GM12878 (cell line): ENCODE measurements around the gene GLMP. TPM values are rescaled to one million over a fixed set of nuclear protein-coding genes. Genes with fewer than 3 reads are reported as not detected.
A peak's percentile ranks its signal among the peaks of the same experiment; 100 is the strongest.

Source experiments
- ATAC-seq: fragments of 200-7000 bp; cut with Tn5 transposase; 3 replicates; pipeline ENCODE4 v1.9.1; 2020; ENCODE audit warnings: mild to moderate bottlenecking, moderate library complexity
- BruUV-seq: library from RNA; stranded (reverse); fragments of 400-500 nt; replicated peaks from 2 replicates; lab custom pipeline; 2021; lab: Mats Ljungman, UMichigan
- CTCF ChIA-PET: fragments of 300-600 bp; sonication (Branson Sonifier 250); formaldehyde crosslinking; extraction: SDS; loops from one replicate; lab custom pipeline; 2021; ENCODE audit warnings: inconsistent platforms; lab: Yijun Ruan, JAX
- POLR2A ChIA-PET: fragments of 350-600 bp; formaldehyde crosslinking; extraction: SDS; loops from one replicate; lab custom pipeline; 2021; ENCODE audit warnings: inconsistent platforms; lab: Charles Lee
- RAD21 ChIA-PET: fragments of 300-600 bp; sonication (Branson Sonifier 250); formaldehyde crosslinking; loops from one replicate; lab custom pipeline; 2023; ENCODE audit warnings: antibody characterized with exemption; ENCODE audit not compliant: unreplicated experiment; lab: Charles Lee
- SMC1A ChIA-PET: fragments of 300-600 bp; sonication (Branson Sonifier 250); formaldehyde crosslinking; loops from one replicate; lab custom pipeline; 2023; ENCODE audit not compliant: unreplicated experiment, uncharacterized antibody; lab: Charles Lee
- DNase-seq: peaks from one replicate; pipeline ENCODE4 v3.0.0-alpha.2; 2011; ENCODE audit warnings: low read depth, low spot score
- FAIRE-seq: peaks from 3 replicates; lab custom pipeline; 2011; peaks lifted over from hg19 to GRCh38; lab: Jason Lieb, UNC
- H2AFZ ChIP-seq: 2 replicates; pipeline ENCODE4 v1.6.0; 2011; ENCODE audit warnings: low read depth, low read length, control low read depth; ENCODE audit not compliant: control insufficient read depth
- H3K27ac ChIP-seq: 2 replicates; pipeline ENCODE4 v1.5.1; 2011; ENCODE audit warnings: control low read depth; ENCODE audit not compliant: control insufficient read depth, insufficient read depth
- H3K27me3 ChIP-seq, 2 experiments: replicated peaks in 1 of 2; 2 replicates each; pipeline versions ENCODE4 v1.6.0 to v1.6.1; 2011; ENCODE audit warnings: low read length in 1 of 2; ENCODE audit not compliant: control insufficient read depth in 2 of 2, insufficient read depth in 2 of 2
- H3K36me3 ChIP-seq, 2 experiments: 2 replicates each; pipeline ENCODE4 v1.5.1; 2011; ENCODE audit warnings: low read length in 1 of 2; ENCODE audit not compliant: control insufficient read depth in 2 of 2, insufficient read depth in 2 of 2
- H3K4me1 ChIP-seq: 2 replicates; pipeline ENCODE4 v1.6.1; 2011; ENCODE audit warnings: mild to moderate bottlenecking, low read length, moderate library complexity, mixed read lengths; ENCODE audit not compliant: control insufficient read depth, insufficient read depth
- H3K4me2 ChIP-seq: 2 replicates; pipeline ENCODE4 v1.6.0; 2011; ENCODE audit warnings: control low read depth; ENCODE audit not compliant: control insufficient read depth, insufficient read depth
- H3K4me3 ChIP-seq: fragments of 200-600 bp; sonication (generic); 2 replicates; pipeline ENCODE4 v1.5.1; 2016
- H3K79me2 ChIP-seq: 2 replicates; pipeline ENCODE4 v1.6.0; 2011; ENCODE audit warnings: low read length; ENCODE audit not compliant: control insufficient read depth, insufficient read depth
- H3K9ac ChIP-seq: 2 replicates; pipeline ENCODE4 v1.8.0; 2011; ENCODE audit warnings: low read length, control low read depth, mixed read lengths; ENCODE audit not compliant: control insufficient read depth, insufficient read depth
- H3K9me3 ChIP-seq: replicated peaks from 3 replicates; pipeline ENCODE4 v1.5.1; 2011; ENCODE audit warnings: mild to moderate bottlenecking, low read length; ENCODE audit not compliant: control insufficient read depth, insufficient read depth
- H4K20me1 ChIP-seq: 2 replicates; pipeline ENCODE4 v1.6.0; 2011; ENCODE audit not compliant: control insufficient read depth, insufficient read depth
- ATF7 ChIP-seq: fragments of 450-650 bp; IDR thresholded peaks from 2 replicates; pipeline ENCODE4 v1.6.1; 2016; ENCODE audit warnings: low read depth, mild to moderate bottlenecking
- BHLHE40 ChIP-seq, 2 experiments: fragments of 450-650 bp in 1 of 2; IDR thresholded peaks; 2 replicates each; pipeline ENCODE4 v1.6.1; 2011 to 2017; ENCODE audit warnings: low read depth in 2 of 2, borderline replicate concordance in 1 of 2, improper control_type of control experiment in 1 of 2, low read length in 1 of 2, mild to moderate bottlenecking in 1 of 2
- CBX3 ChIP-seq: fragments of 200-600 bp; sonication (generic); IDR thresholded peaks from 2 replicates; pipeline ENCODE4 v1.6.1; 2016; ENCODE audit warnings: low read depth, borderline replicate concordance
- CREB1 ChIP-seq: IDR thresholded peaks from 2 replicates; pipeline ENCODE4 v1.6.1; 2012; ENCODE audit warnings: low read depth, mild to moderate bottlenecking, inconsistent platforms
- GABPA ChIP-seq: IDR thresholded peaks from 2 replicates; pipeline ENCODE4 v1.6.1; 2014; ENCODE audit warnings: antibody characterized with exemption, low read depth, mild to moderate bottlenecking, inconsistent platforms
- HDGF ChIP-seq: fragments of 450-650 bp; IDR thresholded peaks from 2 replicates; pipeline ENCODE4 v1.6.1; 2016; ENCODE audit warnings: antibody characterized with exemption
- LARP7 ChIP-seq: fragments of 450-650 bp; IDR thresholded peaks from 2 replicates; pipeline ENCODE4 v1.6.1; 2017; ENCODE audit warnings: mild to moderate bottlenecking
- MYC ChIP-seq: IDR thresholded peaks from 2 replicates; pipeline ENCODE4 v1.6.1; 2011; ENCODE audit warnings: mild to moderate bottlenecking, low read length, moderate library complexity, inconsistent platforms; ENCODE audit not compliant: insufficient read depth, insufficient replicate concordance, insufficient read length, severe bottlenecking
- NRF1 ChIP-seq: conservative IDR thresholded peaks from 2 replicates; pipeline ENCODE4 v1.6.1; 2011; ENCODE audit warnings: mild to moderate bottlenecking, low read depth, low read length, improper control_type of control experiment
- POLR2A ChIP-seq: IDR thresholded peaks from 2 replicates; pipeline ENCODE4 v1.6.1; 2011; ENCODE audit warnings: low read depth, mild to moderate bottlenecking, low read length
- POLR2AphosphoS5 ChIP-seq: IDR thresholded peaks from 2 replicates; pipeline ENCODE4 v1.6.1; 2011; ENCODE audit warnings: mild to moderate bottlenecking, low read length, inconsistent platforms
- RAD51 ChIP-seq: fragments of 450-650 bp; IDR thresholded peaks from 2 replicates; pipeline ENCODE4 v1.6.1; 2016; ENCODE audit warnings: moderate library complexity, mild to moderate bottlenecking, inconsistent platforms
- SP1 ChIP-seq: IDR thresholded peaks from one replicate; pipeline ENCODE4 v1.6.1; 2011; ENCODE audit warnings: low read depth, low read length
- STAT3 ChIP-seq: IDR thresholded peaks from 2 replicates; pipeline ENCODE4 v1.6.1; 2011; ENCODE audit warnings: low read depth, low read length, improper control_type of control experiment
- WGBS: methylation state at CpG from one replicate; pipeline ENCODE4 v1.1.6; 2016; ENCODE audit warnings: low lambda C conversion rate; ENCODE audit not compliant: insufficient replicate concordance, insufficient coverage; ENCODE audit errors: missing lambda C conversion rate; 5-methylcytosine and 5-hydroxymethylcytosine counted together
- in situ Hi-C: fragments of 300-500 bp; cut with MboI; formaldehyde crosslinking; loops from 9 replicates; pipeline ENCODE4 v1.14.3; 2018; ENCODE audit warnings: mixed read lengths
- intact Hi-C: fragments of 100-400 bp; cut with micrococcal nuclease; formaldehyde crosslinking; loops from one replicate; pipeline ENCODE4 v1.14.2; 2022; ENCODE audit not compliant: unreplicated experiment
- polyA plus RNA-seq, 11 experiments: library from polyadenylated mRNA; depleted of rRNA in 4 of 11; unstranded in 6 of 11; stranded (reverse) in 5 of 11; fragments of >200 nt; fragmentation: Nextera tagmentation in 4 of 11; fragmentation: Illumina TruSeq in 1 of 11; extraction: Ambion mirVana in 4 of 11; extraction: Trizol in 1 of 11; gene quantifications; 1 replicate in 1 of 11; 2 replicates in 10 of 11; pipeline versions ENCODE4 v1.2.1 to v1.2.3, GENCODE V29; 2011 to 2016; ENCODE audit warnings: inconsistent platforms in 2 of 11, missing spikeins in 2 of 11, low read depth in 1 of 11
- total RNA-seq, 4 experiments: library from RNA; depleted of rRNA in 3 of 4; stranded (reverse); fragments of >200 nt in 3 of 4; fragmentation: Illumina TruSeq in 1 of 4; extraction: Trizol in 1 of 4; gene quantifications; 2 replicates each; pipeline versions ENCODE4 v1.2.1 to v1.2.3, GENCODE V29; 2013 to 2021
- TF ChIP-seq, protein P1 (sequence below), 3 experiments: IDR thresholded peaks in 2 of 3; conservative IDR thresholded peaks in 1 of 3; 2 replicates each; pipeline ENCODE4 v1.5.1; 2011; ENCODE audit warnings: low read depth in 3 of 3, low read length in 3 of 3, mild to moderate bottlenecking in 3 of 3, control low read depth in 2 of 3, moderate library complexity in 2 of 3, inconsistent platforms in 1 of 3, mixed read lengths in 1 of 3; ENCODE audit not compliant: control insufficient read depth in 2 of 3, insufficient read depth in 1 of 3; ENCODE audit errors: extremely low read depth in 1 of 3
- TF ChIP-seq, protein P2 (sequence below): IDR thresholded peaks from 2 replicates; pipeline ENCODE4 v1.6.1; 2012; ENCODE audit warnings: low read depth, low read length, improper control_type of control experiment
- TF ChIP-seq, protein P3 (sequence below): fragments of 450-650 bp; IDR thresholded peaks from 2 replicates; pipeline ENCODE4 v1.6.1; 2016; ENCODE audit warnings: mild to moderate bottlenecking

Gene GLMP
- total and polyA plus RNA-seq, 10 of the 15 experiments (the other 5 are each of a cell fraction or from before 2014, with no cell fraction given), result 4.4 to 30.0 (median 19.5) TPM

DNA sequence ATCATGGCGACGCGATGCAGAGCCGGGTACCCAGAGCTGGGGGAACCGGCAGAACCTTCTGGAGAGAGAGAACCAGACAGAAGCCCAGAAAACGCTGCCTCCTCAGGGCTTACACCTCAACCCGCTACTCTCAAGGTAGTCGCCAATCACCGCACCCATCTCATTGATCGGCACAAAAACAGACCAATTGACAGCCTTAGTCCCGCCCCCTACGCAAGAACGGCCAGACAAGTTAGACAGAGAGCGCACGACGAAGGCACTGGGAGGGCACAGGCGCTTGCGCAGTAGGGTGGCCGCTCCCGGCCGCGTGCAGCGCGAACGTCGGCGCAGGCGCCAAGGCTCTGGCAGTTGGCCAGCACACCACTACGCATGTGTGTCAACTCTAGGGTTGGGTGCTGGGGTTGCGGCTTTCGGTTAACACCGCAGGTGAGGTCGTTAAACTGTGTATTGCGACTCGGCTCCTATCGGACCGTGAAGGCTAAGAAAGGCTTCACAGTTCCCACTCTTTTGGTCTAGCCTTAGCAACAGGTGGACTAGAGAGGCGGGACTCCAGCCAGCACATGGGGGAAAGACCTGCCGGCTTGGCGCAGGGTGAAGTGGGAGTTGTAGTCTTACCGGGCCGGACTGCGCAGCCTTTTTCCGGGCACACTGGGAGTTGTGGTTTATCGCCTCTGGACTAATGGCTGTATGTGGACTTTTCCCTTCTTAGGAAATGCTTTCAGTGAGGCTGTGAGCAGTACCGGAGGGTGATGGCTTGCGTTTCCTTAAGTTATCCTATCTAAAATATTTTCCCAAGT is 42.9 kb upstream of the GLMP start, which contains the start of the genes CCT3 and TSACC:
Gene CCT3, minus strand, starts transcription at position 113 of the 797 bp plus-strand sequence. Its CDS starts 108 bp downstream, at position 5.
Gene TSACC, plus strand, starts transcription at position 347 of the 797 bp plus-strand sequence. CDS start 1,232 bp downstream, outside the sequence.
- DNase-seq (peak; percentile 100), FAIRE-seq (peak; percentile 99), ATAC-seq (peak; percentile 96)
- peak within 1 kb of the TSS; percentile 96 for H3K4me3 ChIP-seq
- peak within 1 kb of the TSS; percentile 94 for H3K4me2 ChIP-seq
- ChIA-PET SMC1A (interaction anchor here (0.6 to 1.0 kb wide), 3 partner anchors 12 to 291 kb away, joined by 3 to 4 read pairs (median 4); no protein-coding TSS in a partner anchor), CTCF (interaction anchor here (0.6 to 2.2 kb wide), 8 partner anchors 19 to 321 kb away, joined by 3 to 10 read pairs (median 4); no protein-coding TSS in a partner anchor), POLR2A (interaction anchor here (0.7 to 1.1 kb wide), 7 partner anchors 55 to 402 kb away, joined by 3 to 6 read pairs (median 3); partner anchors contain the start of genes MRPL24, PMF1 and SMG5), RAD21 (interaction anchor here (0.5 to 1.0 kb wide), 3 partner anchors 55 to 719 kb away, joined by 3 to 5 read pairs (median 3); partner anchors contain the start of gene SMG5)
- peak within 1 kb of the TSS; percentile 94 for H2AFZ ChIP-seq
- no peaks in the 10 kb centered on the region for H3K27me3 ChIP-seq
- in situ Hi-C loops (no loop called here), intact Hi-C loops (no loop called here)
- H3K9ac ChIP-seq, result peak within 1 kb of the TSS; percentile 81
- H4K20me1 ChIP-seq, result no peaks in the 10 kb centered on the region
- under 1% methylated on average over 47 of the region's 47 CpGs for WGBS
- H3K27ac ChIP-seq, result peak within 1 kb of the TSS; percentile 76
- BruUV-seq, result no TSS peak
- peaks cover 38% of the 10 kb centered on the region for H3K79me2 ChIP-seq
- peaks cover 0 to 20% of the 10 kb centered on the region in 2 experiments; a peak in 3 of 4 replicates for H3K36me3 ChIP-seq
- no peaks in the 10 kb centered on the region for H3K4me1 ChIP-seq
- no peaks in the 10 kb centered on the region for H3K9me3 ChIP-seq
- TF ChIP-seq POLR2A (peak; percentile 89), CBX3 (no peak), STAT3 (peak; percentile 37; the same call in 1 of the 2 replicates), HDGF (peak; percentile 79; the same call in 1 of the 2 replicates), MYC (peak; percentile 86), GABPA (peak; percentile 76), RAD51 (peak; percentile 84), CREB1 (peak; percentile 93), BHLHE40 (IDR thresholded peaks at IDR 0.05; ENCODE audit: borderline replicate concordance in 1 of 2, low read depth in 2 of 2, low read length in 1 of 2) (peak; percentile 76 to 90), NRF1 (peak; percentile 89), POLR2AphosphoS5 (peak; percentile 97), ATF7 (no peak), SP1 (peak; percentile 99), LARP7 (peak; percentile 57; the same call in 1 of the 2 replicates)
- TF ChIP-seq, protein P1, sequence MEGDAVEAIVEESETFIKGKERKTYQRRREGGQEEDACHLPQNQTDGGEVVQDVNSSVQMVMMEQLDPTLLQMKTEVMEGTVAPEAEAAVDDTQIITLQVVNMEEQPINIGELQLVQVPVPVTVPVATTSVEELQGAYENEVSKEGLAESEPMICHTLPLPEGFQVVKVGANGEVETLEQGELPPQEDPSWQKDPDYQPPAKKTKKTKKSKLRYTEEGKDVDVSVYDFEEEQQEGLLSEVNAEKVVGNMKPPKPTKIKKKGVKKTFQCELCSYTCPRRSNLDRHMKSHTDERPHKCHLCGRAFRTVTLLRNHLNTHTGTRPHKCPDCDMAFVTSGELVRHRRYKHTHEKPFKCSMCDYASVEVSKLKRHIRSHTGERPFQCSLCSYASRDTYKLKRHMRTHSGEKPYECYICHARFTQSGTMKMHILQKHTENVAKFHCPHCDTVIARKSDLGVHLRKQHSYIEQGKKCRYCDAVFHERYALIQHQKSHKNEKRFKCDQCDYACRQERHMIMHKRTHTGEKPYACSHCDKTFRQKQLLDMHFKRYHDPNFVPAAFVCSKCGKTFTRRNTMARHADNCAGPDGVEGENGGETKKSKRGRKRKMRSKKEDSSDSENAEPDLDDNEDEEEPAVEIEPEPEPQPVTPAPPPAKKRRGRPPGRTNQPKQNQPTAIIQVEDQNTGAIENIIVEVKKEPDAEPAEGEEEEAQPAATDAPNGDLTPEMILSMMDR (IDR thresholded peaks at IDR 0.05 in 2 of 3, conservative IDR thresholded peaks at IDR 0.05 in 1 of 3; ENCODE audit: control insufficient read depth in 2 of 3, extremely low read depth in 1 of 3, insufficient read depth in 1 of 3, low read depth in 3 of 3, low read length in 3 of 3), result no peak
- TF ChIP-seq, protein P2, sequence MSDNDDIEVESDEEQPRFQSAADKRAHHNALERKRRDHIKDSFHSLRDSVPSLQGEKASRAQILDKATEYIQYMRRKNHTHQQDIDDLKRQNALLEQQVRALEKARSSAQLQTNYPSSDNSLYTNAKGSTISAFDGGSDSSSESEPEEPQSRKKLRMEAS, result peak; percentile 78
- TF ChIP-seq, protein P3, sequence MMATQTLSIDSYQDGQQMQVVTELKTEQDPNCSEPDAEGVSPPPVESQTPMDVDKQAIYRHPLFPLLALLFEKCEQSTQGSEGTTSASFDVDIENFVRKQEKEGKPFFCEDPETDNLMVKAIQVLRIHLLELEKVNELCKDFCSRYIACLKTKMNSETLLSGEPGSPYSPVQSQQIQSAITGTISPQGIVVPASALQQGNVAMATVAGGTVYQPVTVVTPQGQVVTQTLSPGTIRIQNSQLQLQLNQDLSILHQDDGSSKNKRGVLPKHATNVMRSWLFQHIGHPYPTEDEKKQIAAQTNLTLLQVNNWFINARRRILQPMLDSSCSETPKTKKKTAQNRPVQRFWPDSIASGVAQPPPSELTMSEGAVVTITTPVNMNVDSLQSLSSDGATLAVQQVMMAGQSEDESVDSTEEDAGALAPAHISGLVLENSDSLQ, result peak; percentile 100
